Urinary bladder (tissue), 4 donors: ENCODE measurements around the gene OGG1. TPM values are rescaled to one million over a fixed set of nuclear protein-coding genes. Genes with fewer than 3 reads are reported as not detected.
A peak's percentile ranks its signal among the peaks of the same experiment; 100 is the strongest.

ENCODE experiments used
- DNase-seq: peaks from one replicate; pipeline ENCODE4 v3.0.0-alpha.2; 2015; ENCODE audit errors: extremely low spot score
- H3K27ac ChIP-seq: one replicate; pipeline ENCODE4 v1.5.1; 2013; ENCODE audit warnings: low read depth, mild to moderate bottlenecking, moderate library complexity
- H3K36me3 ChIP-seq: one replicate; pipeline ENCODE4 v1.6.1; 2013; ENCODE audit warnings: mild to moderate bottlenecking, moderate library complexity; ENCODE audit not compliant: insufficient read depth
- H3K4me1 ChIP-seq: one replicate; pipeline ENCODE4 v1.6.1; 2013; ENCODE audit warnings: mild to moderate bottlenecking, moderate library complexity; ENCODE audit not compliant: insufficient read depth
- H3K4me3 ChIP-seq: one replicate; pipeline ENCODE4 v1.5.1; 2013; ENCODE audit warnings: low read depth, low read length
- WGBS: extraction: QIAGEN DNeasy Blood & Tissue Kit; methylation state at CpG from one replicate; pipeline ENCODE4 v1.1.7; 2013; 5-methylcytosine and 5-hydroxymethylcytosine counted together
- polyA plus RNA-seq: library from polyadenylated mRNA; stranded (reverse); fragments of 200-250 nt; gene quantifications from one replicate; pipeline ENCODE4 v1.2.3, GENCODE V29; 2013
- total RNA-seq: library from RNA; depleted of rRNA; stranded (reverse); fragments of >200 nt; gene quantifications from one replicate; pipeline ENCODE4 v1.2.3, GENCODE V29; 2014
- donor health status: healthy with polysubstance abuse.
- donor health status: healthy.

Gene OGG1
- total and polyA plus RNA-seq, 2 donors, result 23.7 to 32.1 TPM

DNA sequence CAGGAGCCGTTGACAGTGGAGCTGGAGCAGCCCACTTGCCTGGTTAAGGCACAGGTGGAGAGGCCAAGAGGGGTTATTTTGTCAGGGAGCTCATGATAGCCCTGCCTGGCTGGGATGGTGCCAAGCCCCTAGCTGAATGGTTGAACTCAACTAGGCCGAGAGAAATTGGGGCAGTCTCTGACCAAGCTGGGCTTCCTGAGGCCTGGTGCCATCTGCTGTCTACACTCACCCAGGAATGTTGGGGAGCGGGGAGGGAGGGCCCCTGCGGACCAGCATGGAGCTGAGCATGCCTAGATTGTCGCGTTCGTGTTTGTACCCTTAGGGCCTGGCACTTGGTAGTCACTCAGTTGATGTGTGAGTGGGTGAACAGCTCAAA lies 17.0 kb upstream of the OGG1 start:
- Histone ChIP-seq H3K36me3 (no peaks in the 10 kb centered on the region), H3K4me3 (peak overlapping the region; percentile 98), H3K27ac (no peak overlapping the region), H3K4me1 (no peaks in the 10 kb centered on the region)
- 43% methylated on average over 7 of the region's 7 CpGs for WGBS
- no peak for DNase-seq

GRCh38 chr3:9736831-9737230 lies 12.9 kb upstream of the OGG1 start:
- WGBS, result 75% methylated on average over 2 of the region's 2 CpGs
- DNase-seq, result no peak
- Histone ChIP-seq H3K4me3 (no peak overlapping the region), H3K27ac (no peak overlapping the region), H3K4me1 (no peaks in the 10 kb centered on the region), H3K36me3 (peaks cover 3% of the 10 kb centered on the region)

DNA sequence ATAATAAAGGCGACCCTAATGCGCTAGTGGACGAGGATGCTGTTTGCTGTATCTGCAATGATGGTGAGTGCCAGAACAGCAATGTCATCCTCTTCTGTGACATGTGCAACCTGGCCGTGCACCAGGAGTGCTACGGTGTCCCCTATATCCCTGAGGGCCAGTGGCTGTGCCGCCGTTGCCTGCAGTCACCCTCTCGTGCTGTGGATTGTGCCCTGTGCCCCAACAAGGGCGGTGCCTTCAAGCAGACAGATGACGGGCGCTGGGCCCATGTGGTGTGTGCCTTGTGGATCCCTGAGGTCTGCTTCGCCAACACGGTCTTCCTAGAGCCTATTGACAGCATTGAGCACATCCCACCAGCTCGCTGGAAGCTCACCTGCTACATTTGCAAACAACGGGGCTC lies 10.6 kb upstream of the OGG1 start:
- Histone ChIP-seq H3K4me3 (no peak overlapping the region), H3K4me1 (no peaks in the 10 kb centered on the region), H3K36me3 (peaks cover 8% of the 10 kb centered on the region), H3K27ac (no peak overlapping the region)
- DNase-seq, result no peak
- 94% methylated on average over 15 of the region's 15 CpGs for WGBS

DNA sequence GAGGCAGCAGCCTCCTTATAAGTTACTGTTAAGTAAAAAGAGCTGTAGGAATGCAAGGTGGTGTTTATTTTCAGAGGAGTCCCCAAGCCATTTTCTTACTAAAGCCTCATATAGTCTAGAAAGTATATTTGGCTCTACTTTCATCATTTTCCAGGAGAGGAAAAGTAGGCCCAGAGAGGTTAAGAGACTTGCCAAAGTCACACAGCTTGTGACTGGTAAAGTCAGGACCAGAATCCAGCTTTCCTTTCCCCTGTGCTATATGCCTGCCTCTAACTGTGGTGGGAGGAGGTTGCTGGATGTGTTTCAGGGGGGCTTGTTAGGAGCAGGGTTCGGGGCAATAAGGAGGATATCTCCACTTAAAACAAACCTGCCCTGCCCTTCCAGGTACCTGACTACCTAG lies 7.2 kb upstream of the OGG1 start:
- no peak for DNase-seq
- Histone ChIP-seq H3K27ac (no peak overlapping the region), H3K36me3 (peaks cover 9% of the 10 kb centered on the region), H3K4me1 (no peaks in the 10 kb centered on the region), H3K4me3 (no peak overlapping the region)
- 95% methylated on average over 1 of the region's 1 CpG for WGBS

DNA sequence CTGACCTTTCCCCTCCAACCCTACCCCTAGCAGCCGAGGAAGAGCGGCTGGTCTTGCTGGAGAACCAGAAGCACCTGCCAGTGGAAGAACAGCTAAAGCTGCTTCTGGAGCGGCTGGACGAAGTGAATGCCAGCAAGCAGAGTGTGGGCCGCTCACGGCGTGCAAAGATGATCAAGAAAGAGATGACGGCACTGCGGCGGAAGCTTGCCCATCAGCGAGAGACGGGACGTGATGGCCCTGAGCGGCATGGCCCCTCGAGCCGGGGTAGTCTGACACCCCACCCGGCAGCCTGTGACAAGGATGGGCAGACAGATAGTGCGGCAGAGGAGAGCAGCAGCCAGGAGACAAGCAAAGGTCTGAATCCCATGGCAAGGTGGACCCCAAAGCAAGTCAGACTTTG lies 6.2 kb upstream of the OGG1 start:
- H3K27ac ChIP-seq, result no peak overlapping the region
- 96% methylated on average over 18 of the region's 18 CpGs for WGBS
- H3K4me1 ChIP-seq, result no peaks in the 10 kb centered on the region
- DNase-seq, result no peak
- no peak overlapping the region for H3K4me3 ChIP-seq
- peaks cover 9% of the 10 kb centered on the region for H3K36me3 ChIP-seq

- WGBS, result 96% methylated on average over 13 of the region's 13 CpGs
- peaks cover 8% of the 10 kb centered on the region for H3K36me3 ChIP-seq
- no peak overlapping the region for H3K4me3 ChIP-seq
- H3K27ac ChIP-seq, result no peak overlapping the region
- DNase-seq, result no peak
- H3K4me1 ChIP-seq, result no peaks in the 10 kb centered on the region
Measured at GRCh38 chr3:9744162-9744561, 5.6 kb upstream of the OGG1 start.

DNA sequence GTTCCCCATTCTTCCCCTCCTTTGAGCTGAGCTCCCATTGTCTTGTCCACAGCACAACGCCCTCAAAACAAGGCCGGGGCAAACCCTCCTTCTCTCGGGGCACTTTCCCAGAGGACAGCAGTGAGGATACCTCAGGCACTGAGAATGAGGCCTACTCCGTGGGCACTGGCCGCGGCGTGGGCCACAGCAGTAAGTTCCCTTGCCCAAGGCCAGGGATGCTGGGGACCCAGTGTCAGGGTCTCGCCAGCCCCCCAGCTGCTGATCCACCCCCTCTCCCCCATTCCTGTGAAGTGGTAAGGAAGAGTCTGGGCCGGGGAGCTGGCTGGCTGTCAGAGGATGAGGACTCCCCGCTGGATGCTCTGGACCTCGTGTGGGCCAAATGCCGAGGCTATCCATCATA lies 4.2 kb upstream of the OGG1 start:
- H3K36me3 ChIP-seq, result peaks cover 6% of the 10 kb centered on the region

GRCh38 chr3:9746330-9746729 lies 3.4 kb upstream of the OGG1 start:
- DNase-seq, result no peak
- Histone ChIP-seq H3K27ac (no peak overlapping the region), H3K36me3 (peaks cover 6% of the 10 kb centered on the region), H3K4me1 (no peaks in the 10 kb centered on the region), H3K4me3 (no peak overlapping the region)
- 75% methylated on average over 5 of the region's 5 CpGs for WGBS

More for the DNA sequence above, 4.2 kb upstream of the OGG1 start:
- 93% methylated on average over 12 of the region's 12 CpGs for WGBS
- Histone ChIP-seq H3K4me1 (no peaks in the 10 kb centered on the region), H3K27ac (no peak overlapping the region), H3K4me3 (no peak overlapping the region)
- DNase-seq, result no peak

DNA sequence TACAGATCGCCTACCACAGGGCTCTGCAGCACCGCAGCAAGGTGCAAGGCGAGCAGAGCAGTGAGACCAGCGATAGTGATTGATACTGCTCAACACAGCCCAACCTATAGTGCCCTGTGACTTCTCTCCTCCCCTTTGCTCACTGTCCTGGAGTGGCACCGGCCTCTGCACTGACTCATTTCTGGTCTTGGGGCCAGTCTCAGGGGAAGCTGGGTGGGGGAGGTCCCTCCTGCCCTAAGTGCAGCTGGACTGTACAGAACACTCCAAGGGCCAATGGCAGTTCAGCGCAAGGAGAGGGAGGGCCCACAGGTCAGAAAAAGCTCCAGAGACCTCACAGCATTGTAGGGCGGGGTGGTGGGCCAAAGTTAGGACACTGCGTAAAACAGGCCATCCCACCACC lies 2.5 kb upstream of the OGG1 start:
- no peak for DNase-seq
- Histone ChIP-seq H3K36me3 (peaks cover 4% of the 10 kb centered on the region), H3K27ac (no peak overlapping the region), H3K4me1 (no peaks in the 10 kb centered on the region), H3K4me3 (no peak overlapping the region)
- WGBS, result 89% methylated on average over 8 of the region's 8 CpGs

GRCh38 chr3:9748031-9748430 lies 1.7 kb upstream of the OGG1 start:
- H3K27ac ChIP-seq, result no peak overlapping the region
- 98% methylated on average over 2 of the region's 2 CpGs for WGBS
- no peaks in the 10 kb centered on the region for H3K4me1 ChIP-seq
- peaks cover 2% of the 10 kb centered on the region for H3K36me3 ChIP-seq
- no peak for DNase-seq
- no peak overlapping the region for H3K4me3 ChIP-seq

DNA sequence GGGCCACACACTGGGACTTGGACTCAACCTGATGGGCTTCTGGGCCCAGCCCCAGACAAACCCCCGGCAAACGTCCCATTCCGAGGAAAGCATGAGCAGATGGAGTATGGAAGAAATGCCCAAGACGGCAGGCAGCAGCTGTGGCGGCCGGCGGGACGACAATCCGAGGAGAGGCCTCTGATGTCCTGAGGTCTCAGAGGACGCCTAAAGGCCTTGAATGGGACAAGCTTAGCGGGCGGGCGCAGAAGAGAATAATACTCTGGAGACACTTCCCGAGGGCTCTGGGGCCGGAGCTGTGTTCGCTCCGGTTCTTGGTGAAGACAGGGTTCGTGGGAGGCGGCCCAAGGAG lies 482 bp upstream of the OGG1 start:
- Histone ChIP-seq H3K4me3 (peak overlapping the region; percentile 39), H3K36me3 (peaks cover under 1% of the 10 kb centered on the region), H3K27ac (peak overlapping the region; percentile 58), H3K4me1 (no peaks in the 10 kb centered on the region)
- no peak for DNase-seq
- 1% methylated on average over 19 of the region's 19 CpGs for WGBS

GRCh38 chr3:9750556-9751411 lies 1.0 kb downstream of the OGG1 start:
- no peaks in the 10 kb centered on the region for H3K4me1 ChIP-seq
- peak overlapping the region; percentile 39 for H3K4me3 ChIP-seq
- H3K36me3 ChIP-seq, result no peaks in the 10 kb centered on the region
- WGBS, result 32% methylated on average over 17 of the region's 17 CpGs
- H3K27ac ChIP-seq, result no peak overlapping the region
- no peak for DNase-seq

DNA sequence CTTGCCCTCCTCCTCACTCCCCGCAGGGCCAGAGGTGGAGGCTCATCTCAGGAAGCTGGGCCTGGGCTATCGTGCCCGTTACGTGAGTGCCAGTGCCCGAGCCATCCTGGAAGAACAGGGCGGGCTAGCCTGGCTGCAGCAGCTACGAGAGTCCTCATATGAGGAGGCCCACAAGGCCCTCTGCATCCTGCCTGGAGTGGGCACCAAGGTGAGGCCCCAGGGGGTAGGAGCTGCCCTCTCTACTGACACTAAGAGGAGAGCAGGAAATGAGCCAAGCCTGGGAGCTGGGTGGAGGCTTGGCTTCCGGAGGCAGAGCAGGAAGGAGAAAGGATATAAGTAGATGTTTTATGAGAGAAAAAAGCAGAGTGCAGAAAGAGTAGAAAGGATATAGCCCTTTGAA lies 4.9 kb downstream of the OGG1 start:
- no peak for DNase-seq
- Histone ChIP-seq H3K4me1 (no peaks in the 10 kb centered on the region), H3K4me3 (no peak overlapping the region), H3K36me3 (peaks cover 12% of the 10 kb centered on the region), H3K27ac (no peak overlapping the region)
- 65% methylated on average over 8 of the region's 8 CpGs for WGBS

GRCh38 chr3:9757427-9757826 lies 7.7 kb downstream of the OGG1 start:
- WGBS, result 89% methylated on average over 13 of the region's 13 CpGs
- H3K4me1 ChIP-seq, result no peaks in the 10 kb centered on the region
- peaks cover 12% of the 10 kb centered on the region for H3K36me3 ChIP-seq
- no peak overlapping the region for H3K27ac ChIP-seq
- no peak overlapping the region for H3K4me3 ChIP-seq
- no peak for DNase-seq
